HG03135 (cell line): Measurements from ENCODE around the gene PDE6A.
"Not testable (repeated sequence)": the region's sequence is repeated elsewhere in the genome, so short reads cannot be mapped to it uniquely, and the experiment has no call there.

Experiments used
- ATAC-seq: cut with Tn5 transposase; IDR thresholded peaks from one replicate; pipeline ENCODE4 v1.9.1; 2021; ENCODE audit warnings: mild to moderate bottlenecking, moderate library complexity; ENCODE audit not compliant: unreplicated experiment

PDE6A gene

GRCh38 chr5:149898811-149899210, 45.8 kb downstream of the PDE6A start:
- no peak for ATAC-seq

GRCh38 chr5:149895416-149896345, 48.9 kb downstream of the PDE6A start:
- no peak for ATAC-seq

- no peak for ATAC-seq
Observed at GRCh38 chr5:149894237-149894636, 50.4 kb downstream of the PDE6A start.

GRCh38 chr5:149893403-149893931, 51.1 kb downstream of the PDE6A start:
- ATAC-seq = no peak

GRCh38 chr5:149892594-149892993, 52.0 kb downstream of the PDE6A start:
- no peak for ATAC-seq

- no peak for ATAC-seq
Observed at GRCh38 chr5:149888280-149888679, 56.3 kb downstream of the PDE6A start.

- ATAC-seq = no peak
Observed at GRCh38 chr5:149887622-149888183, 56.9 kb downstream of the PDE6A start.

GRCh38 chr5:149886692-149887470, 57.7 kb downstream of the PDE6A start:
- ATAC-seq = no peak

- ATAC-seq = no peak
Observed at GRCh38 chr5:149886060-149886459, 58.5 kb downstream of the PDE6A start.

GRCh38 chr5:149885513-149885912, 59.1 kb downstream of the PDE6A start:
- ATAC-seq = no peak

- no peak for ATAC-seq
Observed at GRCh38 chr5:149883550-149883949, 61.0 kb downstream of the PDE6A start.

GRCh38 chr5:149882633-149883032, 62.0 kb downstream of the PDE6A start:
- not testable (repeated sequence) for ATAC-seq

GRCh38 chr5:149881874-149882273, 62.7 kb downstream of the PDE6A start:
- no peak for ATAC-seq

GRCh38 chr5:149881069-149881622, 63.4 kb downstream of the PDE6A start:
- no peak for ATAC-seq

GRCh38 chr5:149879593-149879992, 65.0 kb downstream of the PDE6A start:
- ATAC-seq = not testable (repeated sequence)

GRCh38 chr5:149878371-149878770, 66.2 kb downstream of the PDE6A start:
- ATAC-seq = no peak

GRCh38 chr5:149873896-149874295, 70.7 kb downstream of the PDE6A start:
- ATAC-seq = no peak

- ATAC-seq = no peak
Observed at GRCh38 chr5:149872351-149873040, 72.1 kb downstream of the PDE6A start.

GRCh38 chr5:149871471-149871870, 73.1 kb downstream of the PDE6A start:
- no peak for ATAC-seq

GRCh38 chr5:149870697-149871096, 73.9 kb downstream of the PDE6A start:
- no peak for ATAC-seq
